ENCODE results near the gene EXOC3.

Gene EXOC3

GRCh38 chr5:457195-457961 is 14.4 kb downstream of the EXOC3 start:
- DNase-seq (ENCODE audit: low spot score): no peak

GRCh38 chr5:458547-459353 is 15.8 kb downstream of the EXOC3 start:
- peak; percentile 95 for DNase-seq (ENCODE audit: low spot score)

- no peak for DNase-seq (ENCODE audit: low spot score)
Measured at GRCh38 chr5:459562-460272, 16.7 kb downstream of the EXOC3 start.

- DNase-seq (ENCODE audit: low spot score): no peak
Measured at GRCh38 chr5:460273-460625, 17.3 kb downstream of the EXOC3 start.

- DNase-seq (ENCODE audit: low spot score): no peak
Measured at GRCh38 chr5:462051-462481, 19.1 kb downstream of the EXOC3 start.

GRCh38 chr5:463301-463700 is 20.3 kb downstream of the EXOC3 start:
- no peak for DNase-seq (ENCODE audit: low spot score)

- DNase-seq (ENCODE audit: low spot score): no peak
Measured at GRCh38 chr5:463952-464351, 21.0 kb downstream of the EXOC3 start.

GRCh38 chr5:464446-464842 is 21.5 kb downstream of the EXOC3 start:
- no peak for DNase-seq (ENCODE audit: low spot score)

GRCh38 chr5:464843-465590 is 22.0 kb downstream of the EXOC3 start:
- no peak for DNase-seq (ENCODE audit: low spot score)

- DNase-seq (ENCODE audit: low spot score): no peak
Measured at GRCh38 chr5:465591-466403, 22.8 kb downstream of the EXOC3 start.

- no peak for DNase-seq (ENCODE audit: low spot score)
Measured at GRCh38 chr5:466661-467310, 23.8 kb downstream of the EXOC3 start.

GRCh38 chr5:468401-468800 is 25.4 kb downstream of the EXOC3 start:
- no peak for DNase-seq (ENCODE audit: low spot score)

- no peak for DNase-seq (ENCODE audit: low spot score)
Measured at GRCh38 chr5:469752-470483, 26.9 kb downstream of the EXOC3 start.

GRCh38 chr5:470961-471749 is 28.2 kb downstream of the EXOC3 start:
- DNase-seq (ENCODE audit: low spot score): no peak

GRCh38 chr5:471750-472058 is 28.7 kb downstream of the EXOC3 start:
- no peak for DNase-seq (ENCODE audit: low spot score)

GRCh38 chr5:472076-472655 is 29.2 kb downstream of the EXOC3 start:
- peak; percentile 22 for DNase-seq (ENCODE audit: low spot score)

- DNase-seq (ENCODE audit: low spot score): peak; percentile 87
Measured at GRCh38 chr5:472656-473550, 29.9 kb downstream of the EXOC3 start.
